Measurements from ENCODE around the gene NID2.

NID2 gene

GRCh38 chr14:52068615-52069306 lies at the start of gene NID2:
TSS of gene NID2 (minus strand) at chr14:52069059. CDS start at chr14:52068994, 65 bp downstream.
- DNase-seq (ENCODE audit: low read depth), result peak; percentile 29

GRCh38 chr14:52117111-52117832 lies 48.4 kb upstream of the NID2 start:
- no peak for DNase-seq (ENCODE audit: low read depth)

- no peak for DNase-seq (ENCODE audit: low read depth)
Measured at GRCh38 chr14:52115286-52115685, 46.4 kb upstream of the NID2 start.

GRCh38 chr14:52112336-52113018 lies 43.6 kb upstream of the NID2 start:
- DNase-seq (ENCODE audit: low read depth), result no peak

GRCh38 chr14:52111583-52111982 lies 42.7 kb upstream of the NID2 start:
- no peak for DNase-seq (ENCODE audit: low read depth)

- DNase-seq (ENCODE audit: low read depth), result no peak
Measured at GRCh38 chr14:52110441-52111086, 41.7 kb upstream of the NID2 start.

GRCh38 chr14:52108823-52109222 lies 40.0 kb upstream of the NID2 start:
- no peak for DNase-seq (ENCODE audit: low read depth)

- DNase-seq (ENCODE audit: low read depth), result no peak
Measured at GRCh38 chr14:52106840-52107239, 38.0 kb upstream of the NID2 start.

- DNase-seq (ENCODE audit: low read depth), result no peak
Measured at GRCh38 chr14:52103416-52103815, 34.6 kb upstream of the NID2 start.

- no peak for DNase-seq (ENCODE audit: low read depth)
Measured at GRCh38 chr14:52095794-52096193, 26.9 kb upstream of the NID2 start.

GRCh38 chr14:52095336-52095735 lies 26.5 kb upstream of the NID2 start:
- no peak for DNase-seq (ENCODE audit: low read depth)

- DNase-seq (ENCODE audit: low read depth), result no peak
Measured at GRCh38 chr14:52094546-52095271, 25.9 kb upstream of the NID2 start.

- no peak for DNase-seq (ENCODE audit: low read depth)
Measured at GRCh38 chr14:52091928-52092327, 23.1 kb upstream of the NID2 start.

GRCh38 chr14:52090936-52091335 lies 22.1 kb upstream of the NID2 start:
- no peak for DNase-seq (ENCODE audit: low read depth)

GRCh38 chr14:52089218-52089617 lies 20.4 kb upstream of the NID2 start:
- DNase-seq (ENCODE audit: low read depth), result no peak

GRCh38 chr14:52086711-52087110 lies 17.9 kb upstream of the NID2 start:
- DNase-seq (ENCODE audit: low read depth), result no peak

- no peak for DNase-seq (ENCODE audit: low read depth)
Measured at GRCh38 chr14:52082903-52083302, 14.0 kb upstream of the NID2 start.

- DNase-seq (ENCODE audit: low read depth), result no peak
Measured at GRCh38 chr14:52081964-52082363, 13.1 kb upstream of the NID2 start.

- DNase-seq (ENCODE audit: low read depth), result no peak
Measured at GRCh38 chr14:52080808-52081755, 12.2 kb upstream of the NID2 start.

GRCh38 chr14:52080158-52080800 lies 11.4 kb upstream of the NID2 start:
- no peak for DNase-seq (ENCODE audit: low read depth)

Data from stimulated activated CD8-positive, alpha-beta memory T cell treated with anti-CD3 and anti-CD28 coated beads, Interleukin-15, amount 100 ng/mL, for 24 hours (primary cell).